ENCODE results near the gene MKI67.

The MKI67 gene

DNA sequence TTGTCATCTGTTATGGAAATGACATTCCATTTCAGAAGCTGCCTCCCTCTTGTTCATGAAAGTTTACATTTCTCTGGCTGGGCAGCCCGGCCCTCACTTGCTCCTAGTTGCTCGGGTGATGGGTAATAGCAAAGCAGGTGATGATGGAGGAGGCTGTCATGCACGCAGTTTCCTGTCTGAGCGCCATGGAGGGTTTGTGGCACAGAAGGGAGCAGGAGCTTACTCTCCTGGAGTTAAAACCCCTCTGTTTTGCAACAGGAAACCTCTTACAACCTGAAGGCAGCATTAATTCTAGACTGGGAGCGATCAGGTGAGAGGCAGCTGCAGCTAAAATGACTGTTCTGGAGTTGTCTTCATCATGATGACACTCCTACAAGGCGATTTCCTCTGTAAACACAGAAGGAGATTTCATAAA lies 34.1 kb upstream of the MKI67 start:
- Histone ChIP-seq H3K36me3 (replicated peaks) (no peaks in the 10 kb centered on the region), H3K4me3 (ENCODE audit: low read depth, low read length) (no peak overlapping the region), H3K27ac (no peak overlapping the region), H3K27me3 (replicated peaks) (peaks cover 6% of the 10 kb centered on the region)
- no peak for DNase-seq
- in situ Hi-C loops (cut with HindIII; ENCODE audit: low pct_ligation_motif_present, low sequenced_read_pairs) = no loop called here
- TF ChIP-seq, protein P1, sequence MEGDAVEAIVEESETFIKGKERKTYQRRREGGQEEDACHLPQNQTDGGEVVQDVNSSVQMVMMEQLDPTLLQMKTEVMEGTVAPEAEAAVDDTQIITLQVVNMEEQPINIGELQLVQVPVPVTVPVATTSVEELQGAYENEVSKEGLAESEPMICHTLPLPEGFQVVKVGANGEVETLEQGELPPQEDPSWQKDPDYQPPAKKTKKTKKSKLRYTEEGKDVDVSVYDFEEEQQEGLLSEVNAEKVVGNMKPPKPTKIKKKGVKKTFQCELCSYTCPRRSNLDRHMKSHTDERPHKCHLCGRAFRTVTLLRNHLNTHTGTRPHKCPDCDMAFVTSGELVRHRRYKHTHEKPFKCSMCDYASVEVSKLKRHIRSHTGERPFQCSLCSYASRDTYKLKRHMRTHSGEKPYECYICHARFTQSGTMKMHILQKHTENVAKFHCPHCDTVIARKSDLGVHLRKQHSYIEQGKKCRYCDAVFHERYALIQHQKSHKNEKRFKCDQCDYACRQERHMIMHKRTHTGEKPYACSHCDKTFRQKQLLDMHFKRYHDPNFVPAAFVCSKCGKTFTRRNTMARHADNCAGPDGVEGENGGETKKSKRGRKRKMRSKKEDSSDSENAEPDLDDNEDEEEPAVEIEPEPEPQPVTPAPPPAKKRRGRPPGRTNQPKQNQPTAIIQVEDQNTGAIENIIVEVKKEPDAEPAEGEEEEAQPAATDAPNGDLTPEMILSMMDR (IDR thresholded peaks at IDR 0.05; ENCODE audit: low read depth, low read length, missing control alignments) = no peak

DNA sequence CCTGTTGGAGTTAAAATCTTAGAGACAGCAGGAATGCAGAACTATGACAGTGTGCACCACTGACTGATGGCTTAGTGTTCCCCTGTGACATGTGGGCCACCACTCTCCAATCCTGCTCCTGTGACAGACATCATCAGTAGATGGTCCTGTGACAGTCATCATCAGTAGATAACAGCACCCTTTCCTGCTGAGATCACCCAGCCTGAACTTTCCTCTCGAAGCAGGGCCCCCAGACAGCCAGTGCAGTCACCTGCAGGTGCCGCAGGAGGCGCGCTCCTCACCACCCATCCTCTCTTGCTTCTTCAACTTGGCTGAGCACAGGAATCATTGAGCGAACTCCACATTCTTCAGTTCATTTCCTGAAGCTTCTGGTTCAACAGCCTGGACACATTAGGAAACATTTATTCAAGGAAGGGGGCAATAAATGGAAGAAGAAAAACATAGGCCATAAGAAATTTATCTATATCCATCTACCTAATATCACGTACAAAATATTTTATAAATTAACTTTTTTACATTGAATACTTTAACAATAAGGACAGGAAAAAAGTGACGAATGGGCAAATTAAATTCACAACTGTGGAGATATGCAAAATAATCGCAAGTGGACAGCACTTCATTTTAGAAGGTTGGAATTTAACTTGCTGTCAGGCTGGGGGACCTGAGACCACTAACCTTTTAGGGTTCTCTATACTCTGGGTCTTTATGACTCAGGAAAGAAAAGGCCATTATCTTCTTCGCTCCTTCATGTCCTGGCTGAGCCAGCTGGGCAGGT lies 32.0 kb upstream of the MKI67 start:
- H3K27ac ChIP-seq = no peak overlapping the region
- TF ChIP-seq, protein P1 (IDR thresholded peaks at IDR 0.05; ENCODE audit: low read depth, low read length, missing control alignments) = no peak
- in situ Hi-C loops (cut with HindIII; ENCODE audit: low pct_ligation_motif_present, low sequenced_read_pairs) = no loop called here
- H3K27me3 ChIP-seq (replicated peaks) = peaks cover 6% of the 10 kb centered on the region
- DNase-seq = no peak
- no peaks in the 10 kb centered on the region for H3K36me3 ChIP-seq (replicated peaks)
- H3K4me3 ChIP-seq (ENCODE audit: low read depth, low read length) = no peak overlapping the region

DNA sequence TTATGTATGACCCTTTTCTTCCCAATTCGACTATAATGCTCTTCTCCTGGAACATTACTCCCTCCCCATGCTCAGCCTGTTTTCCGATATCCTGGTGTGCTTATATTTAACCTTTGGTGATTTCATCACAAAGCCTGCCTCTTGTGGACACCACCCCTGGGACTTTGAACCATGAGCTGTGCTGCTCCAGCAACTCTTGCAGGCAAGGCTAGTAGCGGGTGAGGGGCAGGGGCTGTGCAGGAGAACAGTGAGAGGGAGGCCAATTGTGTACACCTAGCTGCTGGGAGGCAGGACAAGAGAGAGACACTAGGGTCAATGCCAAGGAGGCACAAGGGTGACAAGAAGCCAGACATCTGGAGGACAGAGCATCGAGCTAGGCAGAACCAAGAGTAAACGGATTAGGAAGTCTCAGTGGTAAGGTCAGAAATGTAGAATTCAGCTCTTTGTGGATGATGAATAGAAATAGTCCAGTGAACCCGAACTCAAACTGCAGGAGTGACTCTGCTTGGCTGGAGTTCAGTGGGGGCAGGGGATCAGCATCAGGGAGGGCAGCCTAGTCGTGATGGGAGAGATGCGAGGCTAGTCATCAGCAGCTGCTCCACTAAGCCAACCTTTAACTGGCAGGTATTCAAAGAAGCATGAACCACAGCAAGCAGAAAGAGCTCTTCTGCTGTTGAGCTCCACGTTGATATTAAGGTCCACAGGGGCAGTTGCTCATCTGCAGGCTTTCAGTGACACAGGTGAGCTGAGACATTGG lies 31.0 kb upstream of the MKI67 start:
- H3K36me3 ChIP-seq (replicated peaks) = no peaks in the 10 kb centered on the region
- DNase-seq = no peak
- in situ Hi-C loops (cut with HindIII; ENCODE audit: low pct_ligation_motif_present, low sequenced_read_pairs) = no loop called here
- no peak overlapping the region for H3K4me3 ChIP-seq (ENCODE audit: low read depth, low read length)
- peaks cover 6% of the 10 kb centered on the region for H3K27me3 ChIP-seq (replicated peaks)
- TF ChIP-seq, protein P1 (IDR thresholded peaks at IDR 0.05; ENCODE audit: low read depth, low read length, missing control alignments) = no peak
- no peak overlapping the region for H3K27ac ChIP-seq

DNA sequence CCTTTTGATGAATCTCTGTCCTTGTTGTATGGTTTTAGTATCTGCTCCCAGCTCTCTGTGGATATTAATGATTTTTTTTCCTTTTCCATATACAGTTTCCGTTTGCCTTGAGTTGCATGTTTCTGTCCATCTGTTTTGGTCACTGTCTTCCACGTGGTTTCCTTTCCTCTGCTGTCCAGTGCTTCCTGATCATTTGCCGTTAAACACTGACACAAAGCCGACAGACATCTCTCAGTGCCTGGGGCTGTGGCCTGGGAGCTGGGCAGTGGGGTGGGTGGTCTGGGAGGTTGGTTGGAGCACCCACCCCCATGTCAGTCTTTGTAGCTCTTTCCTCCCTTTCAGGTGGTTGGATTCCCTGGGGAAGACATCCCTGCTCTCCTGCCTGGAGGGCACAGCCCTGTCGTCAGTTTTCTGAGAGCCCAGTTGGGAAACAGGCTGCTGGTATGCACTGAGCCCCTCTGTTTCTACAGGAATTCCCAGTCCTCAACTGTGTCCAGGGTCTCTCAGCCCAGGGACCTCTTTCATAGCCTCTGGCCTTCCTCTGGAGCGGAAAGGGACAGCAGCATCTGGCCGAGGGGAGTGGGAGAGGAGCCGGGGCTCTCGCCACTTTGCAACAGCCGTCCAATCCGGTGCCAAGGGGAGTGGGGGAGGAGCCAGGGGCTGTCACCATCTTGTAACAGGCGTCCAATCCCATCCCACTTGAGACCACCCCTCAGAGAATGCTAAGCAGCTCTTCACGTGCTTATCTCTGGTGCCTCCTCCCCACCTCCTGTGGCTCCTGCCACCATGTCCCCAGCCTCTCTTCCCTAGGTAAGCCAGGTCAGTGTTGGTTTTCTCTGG lies 26.7 kb upstream of the MKI67 start:
- TF ChIP-seq, protein P1 (IDR thresholded peaks at IDR 0.05; ENCODE audit: low read depth, low read length, missing control alignments) = no peak
- peaks cover 6% of the 10 kb centered on the region for H3K27me3 ChIP-seq (replicated peaks)
- no peak for DNase-seq
- no peak overlapping the region for H3K27ac ChIP-seq
- H3K4me3 ChIP-seq (ENCODE audit: low read depth, low read length) = no peak overlapping the region
- H3K36me3 ChIP-seq (replicated peaks) = no peaks in the 10 kb centered on the region
- in situ Hi-C loops (cut with HindIII; ENCODE audit: low pct_ligation_motif_present, low sequenced_read_pairs) = no loop called here

DNA sequence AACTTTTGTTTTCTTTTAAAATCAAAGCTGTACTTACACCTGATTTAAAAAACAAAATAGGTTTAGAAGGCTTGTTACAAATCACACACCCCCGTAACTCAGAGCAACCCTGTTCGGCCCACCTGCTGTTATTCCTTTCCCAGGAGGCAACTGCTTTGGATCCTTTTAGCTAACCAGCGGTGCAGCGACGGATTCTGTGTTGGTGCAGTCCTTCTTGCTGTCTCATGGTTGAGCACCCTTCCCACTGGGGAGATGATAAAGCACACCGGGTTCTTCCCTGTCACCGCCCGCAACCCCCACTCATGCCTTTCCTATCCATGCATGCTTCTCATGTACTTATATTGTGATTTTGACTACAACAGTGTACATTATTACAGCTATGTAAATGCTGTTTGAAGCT lies 24.8 kb upstream of the MKI67 start:
- no peak overlapping the region for H3K27ac ChIP-seq
- H3K27me3 ChIP-seq (replicated peaks) = peaks cover under 1% of the 10 kb centered on the region
- H3K4me3 ChIP-seq (ENCODE audit: low read depth, low read length) = no peak overlapping the region
- in situ Hi-C loops (cut with HindIII; ENCODE audit: low pct_ligation_motif_present, low sequenced_read_pairs) = no loop called here
- no peak for DNase-seq
- H3K36me3 ChIP-seq (replicated peaks) = no peaks in the 10 kb centered on the region
- TF ChIP-seq, protein P1 (IDR thresholded peaks at IDR 0.05; ENCODE audit: low read depth, low read length, missing control alignments) = no peak
